Vagina (tissue), 2 donors: ENCODE results near the gene GSTP1. TPM values are rescaled to one million over a fixed set of nuclear protein-coding genes. Genes with fewer than 3 reads are reported as not detected.

Experiments
- DNase-seq, 2 donors: peaks; one replicate each; pipeline ENCODE4 v3.0.0-alpha.2; 2017; ENCODE audit errors: extremely low spot score in 2 of 2
- H3K27ac ChIP-seq: fragments of 200-600 bp; sonication (generic); one replicate; pipeline ENCODE4 v1.5.1; 2019
- H3K27me3 ChIP-seq: fragments of 200-600 bp; sonication (generic); one replicate; pipeline ENCODE4 v1.5.1; 2019
- H3K36me3 ChIP-seq, 2 donors: fragments of 200-600 bp; sonication (generic); one replicate each; pipeline ENCODE4 v1.5.1; 2017 to 2019
- H3K4me1 ChIP-seq: fragments of 200-600 bp; sonication (generic); one replicate; pipeline ENCODE4 v1.5.1; 2019
- H3K4me3 ChIP-seq, 2 donors: fragments of 200-600 bp; sonication (generic); 1 replicate in 1 of 2; 2 replicates in 1 of 2; pipeline ENCODE4 v1.5.1; 2016 to 2019
- H3K9me3 ChIP-seq: fragments of 200-600 bp; sonication (generic); one replicate; pipeline ENCODE4 v1.5.1; 2019
- CTCF ChIP-seq, 3 experiments: fragments of 450-650 bp in 2 of 3; fragments of 200-600 bp in 1 of 3; sonication (generic) in 1 of 3; IDR thresholded peaks; one replicate each; pipeline ENCODE4 v1.5.1; 2017 to 2019; ENCODE audit warnings: antibody characterized with exemption in 3 of 3, mild to moderate bottlenecking in 2 of 3, moderate library complexity in 2 of 3
- POLR2A ChIP-seq, 2 donors: fragments of 450-650 bp; IDR thresholded peaks; one replicate each; pipeline ENCODE4 v1.6.1; 2017; ENCODE audit warnings: antibody characterized with exemption in 2 of 2, mild to moderate bottlenecking in 2 of 2, moderate library complexity in 2 of 2
- POLR2AphosphoS5 ChIP-seq, 2 donors: sonication (generic); formaldehyde crosslinking; IDR thresholded peaks; one replicate each; pipeline ENCODE4 v1.9.0; 2017; ENCODE audit warnings: antibody characterized with exemption in 2 of 2, mild to moderate bottlenecking in 2 of 2, low read depth in 1 of 2; ENCODE audit not compliant: insufficient read depth in 1 of 2
- intact Hi-C: fragments of 100-400 bp; cut with DNase I; formaldehyde crosslinking; loops from one replicate; pipeline ENCODE4 v1.15.1; 2023
- total RNA-seq: library from RNA; depleted of rRNA; stranded (reverse); fragments of >200 nt; gene quantifications from one replicate; pipeline ENCODE4 v1.2.3, GENCODE V29; 2016

Gene GSTP1
- total RNA-seq, 1 donor from 2014 or later, result 2,739 TPM

- Histone ChIP-seq H3K27me3 (no peaks in the 10 kb centered on the region), H3K9me3 (no peaks in the 10 kb centered on the region), H3K4me1 (peaks cover 24% of the 10 kb centered on the region), H3K4me3 (peak within 1 kb of the TSS; percentile 58 to 71), H3K27ac (peak within 1 kb of the TSS; percentile 91), H3K36me3 (no peaks in the 10 kb centered on the region)
- no peak for DNase-seq
- peak; percentile 41 to 60 for TF ChIP-seq POLR2AphosphoS5 (IDR thresholded peaks at IDR 0.05; ENCODE audit: insufficient read depth in 1 of 2, low read depth in 1 of 2)
- peak; percentile 60 to 84 (median 66) for TF ChIP-seq CTCF (IDR thresholded peaks at IDR 0.05)
- peak in 1 of 2 donors; percentile 33 for TF ChIP-seq POLR2A (IDR thresholded peaks at IDR 0.05)
- intact Hi-C loops, result no loop called here
Observed at GRCh38 chr11:67629386-67630227, 46.0 kb downstream of the GSTP1 start, which contains the start of gene NUDT8. TSS of gene NUDT8 (minus strand) at chr11:67629937. CDS start at chr11:67629911, 26 bp downstream.

- Histone ChIP-seq H3K36me3 (no peaks in the 10 kb centered on the region), H3K4me1 (peaks cover 24% of the 10 kb centered on the region), H3K27ac (peak overlapping the region; percentile 91), H3K4me3 (peak overlapping the region; percentile 58 to 71), H3K27me3 (no peaks in the 10 kb centered on the region), H3K9me3 (no peaks in the 10 kb centered on the region)
- peak in 1 of 2 donors; percentile 99 for DNase-seq
- TF ChIP-seq POLR2AphosphoS5 (IDR thresholded peaks at IDR 0.05; ENCODE audit: insufficient read depth in 1 of 2, low read depth in 1 of 2) (peak; percentile 62 to 92), POLR2A (IDR thresholded peaks at IDR 0.05) (peak in 1 of 2 donors; percentile 67), CTCF (IDR thresholded peaks at IDR 0.05) (peak in 1 of 3 experiments; percentile 53)
- intact Hi-C loops, result no loop called here
Observed at GRCh38 chr11:67630228-67630942, 46.8 kb downstream of the GSTP1 start.

- no peak for TF ChIP-seq POLR2A (IDR thresholded peaks at IDR 0.05)
- TF ChIP-seq POLR2AphosphoS5 (IDR thresholded peaks at IDR 0.05; ENCODE audit: insufficient read depth in 1 of 2, low read depth in 1 of 2), result no peak
- TF ChIP-seq CTCF (IDR thresholded peaks at IDR 0.05), result no peak
- intact Hi-C loops, result no loop called here
- no peak for DNase-seq
- H3K4me1 ChIP-seq, result peaks cover 24% of the 10 kb centered on the region
- H3K4me3 ChIP-seq, result peak overlapping the region; percentile 58 to 71
- no peaks in the 10 kb centered on the region for H3K27me3 ChIP-seq
- peak overlapping the region; percentile 91 for H3K27ac ChIP-seq
- no peaks in the 10 kb centered on the region for H3K9me3 ChIP-seq
- H3K36me3 ChIP-seq, result no peaks in the 10 kb centered on the region
Observed at GRCh38 chr11:67630943-67631331, 47.3 kb downstream of the GSTP1 start.

- no peak overlapping the region for H3K4me3 ChIP-seq
- H3K27ac ChIP-seq, result no peak overlapping the region
- peaks cover 24% of the 10 kb centered on the region for H3K4me1 ChIP-seq
- no peaks in the 10 kb centered on the region for H3K36me3 ChIP-seq
- H3K9me3 ChIP-seq, result no peaks in the 10 kb centered on the region
- no peak for DNase-seq
- intact Hi-C loops, result no loop called here
- H3K27me3 ChIP-seq, result no peaks in the 10 kb centered on the region
- TF ChIP-seq POLR2AphosphoS5 (IDR thresholded peaks at IDR 0.05; ENCODE audit: insufficient read depth in 1 of 2, low read depth in 1 of 2) (no peak), POLR2A (IDR thresholded peaks at IDR 0.05) (no peak), CTCF (IDR thresholded peaks at IDR 0.05) (no peak)
Observed at GRCh38 chr11:67631411-67631810, 47.8 kb downstream of the GSTP1 start.
